HAP-1 (cell line): Measurements from ENCODE around the gene IQGAP2.

Source experiments
- DNase-seq, 2 experiments: peaks; one replicate each; pipeline ENCODE4 v3.0.0-alpha.2; 2016 to 2020; ENCODE audit warnings: low spot score in 2 of 2
- H3K27me3 ChIP-seq: fragments of 250-450 bp; sonication (Bioruptor Pico); 2 replicates; pipeline ENCODE4 v1.5.1; 2020; ENCODE audit warnings: low read depth, mild to moderate bottlenecking, moderate library complexity
- H3K36me3 ChIP-seq: fragments of 250-450 bp; sonication (Bioruptor Pico); replicated peaks from 2 replicates; pipeline ENCODE4 v1.5.1; 2020; ENCODE audit warnings: mild to moderate bottlenecking
- H3K4me1 ChIP-seq: fragments of 250-450 bp; sonication (Bioruptor Pico); 2 replicates; pipeline ENCODE4 v1.5.1; 2020; ENCODE audit warnings: mild to moderate bottlenecking
- H3K4me3 ChIP-seq: fragments of 250-450 bp; sonication (Bioruptor Pico); 2 replicates; pipeline ENCODE4 v1.5.1; 2020; ENCODE audit warnings: mild to moderate bottlenecking, moderate library complexity
- H3K9me3 ChIP-seq: fragments of 250-450 bp; sonication (Bioruptor Pico); 2 replicates; pipeline ENCODE4 v1.5.1; 2020; ENCODE audit warnings: mild to moderate bottlenecking, moderate library complexity
- in situ Hi-C: fragments of 300-500 bp; cut with MboI; formaldehyde crosslinking; loops from 3 replicates; pipeline ENCODE4 v1.14.3; 2020; ENCODE audit warnings: low sequenced_read_pairs, inconsistent platforms, mixed read lengths

Gene IQGAP2

GRCh38 chr5:76709762-76710161 is 306.7 kb downstream of the IQGAP2 start:
- no peak for DNase-seq
- H3K4me1 ChIP-seq = peaks cover 5% of the 10 kb centered on the region; the same call in 1 of the 2 replicates
- H3K9me3 ChIP-seq = no peaks in the 10 kb centered on the region
- no peaks in the 10 kb centered on the region for H3K36me3 ChIP-seq
- H3K27me3 ChIP-seq = no peaks in the 10 kb centered on the region; the same call in 1 of the 2 replicates
- no peak overlapping the region for H3K4me3 ChIP-seq
- in situ Hi-C loops = no loop called here

GRCh38 chr5:76710991-76711390 is 307.9 kb downstream of the IQGAP2 start:
- no peaks in the 10 kb centered on the region for H3K36me3 ChIP-seq
- H3K9me3 ChIP-seq = no peaks in the 10 kb centered on the region
- H3K4me3 ChIP-seq = no peak overlapping the region
- no peaks in the 10 kb centered on the region; the same call in 1 of the 2 replicates for H3K27me3 ChIP-seq
- peaks cover 10% of the 10 kb centered on the region for H3K4me1 ChIP-seq
- DNase-seq = no peak
- in situ Hi-C loops = no loop called here

GRCh38 chr5:76714751-76715485 is 311.8 kb downstream of the IQGAP2 start:
- Histone ChIP-seq H3K27me3 (no peaks in the 10 kb centered on the region; the same call in 1 of the 2 replicates), H3K4me1 (peaks cover 9% of the 10 kb centered on the region), H3K4me3 (peak overlapping the region; percentile 83), H3K36me3 (no peaks in the 10 kb centered on the region), H3K9me3 (no peaks in the 10 kb centered on the region)
- in situ Hi-C loops = no loop called here
- DNase-seq = peak in 1 of 2 experiments; percentile 37

- H3K9me3 ChIP-seq = no peaks in the 10 kb centered on the region
- in situ Hi-C loops = no loop called here
- DNase-seq = no peak
- no peaks in the 10 kb centered on the region for H3K36me3 ChIP-seq
- peaks cover 9% of the 10 kb centered on the region for H3K4me1 ChIP-seq
- H3K27me3 ChIP-seq = no peaks in the 10 kb centered on the region; the same call in 1 of the 2 replicates
- peak overlapping the region; percentile 83 for H3K4me3 ChIP-seq
Measured at GRCh38 chr5:76715486-76715735, 312.3 kb downstream of the IQGAP2 start.

GRCh38 chr5:76715736-76716455 is 312.8 kb downstream of the IQGAP2 start, which contains the start of gene F2R:
F2R (plus strand) TSS chr5:76716126; CDS start chr5:76716308, 182 bp downstream.
- Histone ChIP-seq H3K9me3 (no peaks in the 10 kb centered on the region), H3K36me3 (no peaks in the 10 kb centered on the region), H3K4me1 (peaks cover 9% of the 10 kb centered on the region), H3K27me3 (no peaks in the 10 kb centered on the region; the same call in 1 of the 2 replicates), H3K4me3 (peak within 1 kb of the TSS; percentile 83)
- in situ Hi-C loops = no loop called here
- DNase-seq = peak; percentile 65 to 83

- H3K4me1 ChIP-seq = peaks cover 9% of the 10 kb centered on the region
- peak; percentile 40 to 75 for DNase-seq
- in situ Hi-C loops = no loop called here
- H3K36me3 ChIP-seq = no peaks in the 10 kb centered on the region
- no peaks in the 10 kb centered on the region; the same call in 1 of the 2 replicates for H3K27me3 ChIP-seq
- H3K9me3 ChIP-seq = no peaks in the 10 kb centered on the region
- H3K4me3 ChIP-seq = peak overlapping the region; percentile 83
Measured at GRCh38 chr5:76716456-76717157, 313.5 kb downstream of the IQGAP2 start.

- peaks cover 9% of the 10 kb centered on the region for H3K4me1 ChIP-seq
- in situ Hi-C loops = no loop called here
- DNase-seq = no peak
- peak overlapping the region; percentile 83 for H3K4me3 ChIP-seq
- no peaks in the 10 kb centered on the region; the same call in 1 of the 2 replicates for H3K27me3 ChIP-seq
- no peaks in the 10 kb centered on the region for H3K9me3 ChIP-seq
- H3K36me3 ChIP-seq = no peaks in the 10 kb centered on the region
Measured at GRCh38 chr5:76717222-76718083, 314.4 kb downstream of the IQGAP2 start.

- H3K36me3 ChIP-seq = no peaks in the 10 kb centered on the region
- H3K4me1 ChIP-seq = peaks cover 9% of the 10 kb centered on the region
- H3K27me3 ChIP-seq = no peaks in the 10 kb centered on the region; the same call in 1 of the 2 replicates
- in situ Hi-C loops = no loop called here
- no peaks in the 10 kb centered on the region for H3K9me3 ChIP-seq
- H3K4me3 ChIP-seq = no peak overlapping the region
- DNase-seq = no peak
Measured at GRCh38 chr5:76718381-76718832, 315.3 kb downstream of the IQGAP2 start.

- Histone ChIP-seq H3K9me3 (no peaks in the 10 kb centered on the region), H3K36me3 (no peaks in the 10 kb centered on the region), H3K4me3 (no peak overlapping the region), H3K4me1 (peaks cover 9% of the 10 kb centered on the region), H3K27me3 (no peaks in the 10 kb centered on the region; the same call in 1 of the 2 replicates)
- in situ Hi-C loops = no loop called here
- no peak for DNase-seq
Measured at GRCh38 chr5:76718880-76719279, 315.8 kb downstream of the IQGAP2 start.

GRCh38 chr5:76720988-76721569 is 318.0 kb downstream of the IQGAP2 start:
- in situ Hi-C loops = no loop called here
- Histone ChIP-seq H3K4me1 (peaks cover 3% of the 10 kb centered on the region), H3K27me3 (no peaks in the 10 kb centered on the region), H3K9me3 (no peaks in the 10 kb centered on the region), H3K36me3 (no peaks in the 10 kb centered on the region), H3K4me3 (no peak overlapping the region)
- DNase-seq = no peak

- H3K27me3 ChIP-seq = no peaks in the 10 kb centered on the region
- in situ Hi-C loops = no loop called here
- H3K36me3 ChIP-seq = no peaks in the 10 kb centered on the region
- DNase-seq = no peak
- H3K9me3 ChIP-seq = 0 out of 2 replicates have a peak, but pooled peaks cover 3% of the 10 kb centered on the region
- H3K4me1 ChIP-seq = no peaks in the 10 kb centered on the region; the same call in 1 of the 2 replicates
- H3K4me3 ChIP-seq = no peak overlapping the region
Measured at GRCh38 chr5:76723266-76723665, 320.2 kb downstream of the IQGAP2 start.

- no peak for DNase-seq
- no peaks in the 10 kb centered on the region for H3K36me3 ChIP-seq
- H3K4me3 ChIP-seq = no peak overlapping the region
- no peaks in the 10 kb centered on the region for H3K27me3 ChIP-seq
- no peaks in the 10 kb centered on the region for H3K4me1 ChIP-seq
- H3K9me3 ChIP-seq = 0 out of 2 replicates have a peak, but pooled peaks cover 3% of the 10 kb centered on the region
- in situ Hi-C loops = no loop called here
Measured at GRCh38 chr5:76723906-76724305, 320.8 kb downstream of the IQGAP2 start.
